ENCODE results near the gene GPAT3.

- TF ChIP-seq POLR2A (IDR thresholded peaks at IDR 0.05) (no peak), CTCF (IDR thresholded peaks at IDR 0.05) (no peak), POLR2AphosphoS5 (IDR thresholded peaks at IDR 0.05) (no peak), EP300 (IDR thresholded peaks at IDR 0.05) (no peak)
These were observed 107.1 kb downstream of the GPAT3 start for GRCh38 chr4:83643036-83643435.
